H54 (cell line): ENCODE data around the gene EDNRB.
"Not testable (repeated sequence)": the region's sequence is repeated elsewhere in the genome, so short reads cannot be mapped to it uniquely, and the experiment has no call there.

Experiments used
- DNase-seq: peaks from one replicate; pipeline ENCODE4 v3.0.0; 2011; ENCODE audit warnings: low spot score, mixed read lengths; ENCODE audit not compliant: insufficient read length
- FAIRE-seq: peaks from 3 replicates; lab custom pipeline; 2011; peaks lifted over from hg19 to GRCh38; lab: Jason Lieb, UNC
- POLR2A ChIP-seq: IDR thresholded peaks from 2 replicates; pipeline ENCODE4 v1.6.1; 2011; ENCODE audit warnings: low read depth, mild to moderate bottlenecking, low read length

The EDNRB gene

GRCh38 chr13:77918391-77919245 is at the start of gene EDNRB:
Gene EDNRB (minus strand): TSS chr13:77918831. CDS start chr13:77918573, 258 bp downstream.
- no peak for TF ChIP-seq POLR2A
- FAIRE-seq (no peak), DNase-seq (no peak)

GRCh38 chr13:77966671-77967070 is 48.0 kb upstream of the EDNRB start:
- no peak for DNase-seq
- FAIRE-seq = no peak
- no peak for TF ChIP-seq POLR2A

- DNase-seq = no peak
- FAIRE-seq = no peak
- TF ChIP-seq POLR2A = no peak
These were observed 34.1 kb upstream of the EDNRB start for GRCh38 chr13:77952737-77953136.

- TF ChIP-seq POLR2A = no peak
These were observed 33.6 kb upstream of the EDNRB start for GRCh38 chr13:77952276-77952675.

GRCh38 chr13:77946522-77946921 is 27.9 kb upstream of the EDNRB start:
- no peak for FAIRE-seq
- no peak for TF ChIP-seq POLR2A
- DNase-seq = no peak

More at GRCh38 chr13:77952276-77952675, 33.6 kb upstream of the EDNRB start:
- no peak for FAIRE-seq
- no peak for DNase-seq

GRCh38 chr13:77935063-77935462 is 16.4 kb upstream of the EDNRB start:
- not testable (repeated sequence) for DNase-seq, FAIRE-seq

- FAIRE-seq (no peak), DNase-seq (no peak)
- TF ChIP-seq POLR2A = no peak
These were observed 11.8 kb upstream of the EDNRB start for GRCh38 chr13:77930430-77930829.

- no peak for TF ChIP-seq POLR2A
- no peak for DNase-seq
- FAIRE-seq = no peak
These were observed 10.3 kb upstream of the EDNRB start for GRCh38 chr13:77928909-77929308.

GRCh38 chr13:77925616-77926015 is 7.0 kb upstream of the EDNRB start:
- no peak for FAIRE-seq
- DNase-seq = no peak
- no peak for TF ChIP-seq POLR2A

- DNase-seq (no peak), FAIRE-seq (no peak)
- no peak for TF ChIP-seq POLR2A
These were observed 1.3 kb upstream of the EDNRB start for GRCh38 chr13:77919921-77920294.

GRCh38 chr13:77919246-77919920 is 752 bp upstream of the EDNRB start:
- FAIRE-seq (no peak), DNase-seq (no peak)
- TF ChIP-seq POLR2A = no peak

- DNase-seq (no peak), FAIRE-seq (no peak)
- TF ChIP-seq POLR2A = no peak
These were observed 2.1 kb downstream of the EDNRB start for GRCh38 chr13:77916488-77916887.

GRCh38 chr13:77915686-77916085 is 2.9 kb downstream of the EDNRB start:
- FAIRE-seq = no peak
- no peak for DNase-seq
- no peak for TF ChIP-seq POLR2A

GRCh38 chr13:77913003-77913402 is 5.6 kb downstream of the EDNRB start:
- FAIRE-seq = no peak
- no peak for DNase-seq
- TF ChIP-seq POLR2A = no peak
